Fibroblast of lung (primary cell): ENCODE results near the gene MYH10. TPM values are rescaled to one million over a fixed set of nuclear protein-coding genes. Genes with fewer than 3 reads are reported as not detected.

ENCODE experiments used
- DNase-seq, 2 donors: peaks; one replicate each; pipeline versions ENCODE4 v3.0.0 to v3.0.0-alpha.2; 2010; ENCODE audit warnings: low read depth in 2 of 2
- H2AFZ ChIP-seq: 2 replicates; pipeline ENCODE4 v1.5.1; 2012; ENCODE audit warnings: low read length, control low read depth, inconsistent platforms
- H3K27ac ChIP-seq: 2 replicates; pipeline ENCODE4 v1.5.1; 2011; ENCODE audit warnings: low read length, control low read depth; ENCODE audit not compliant: insufficient read depth
- H3K27me3 ChIP-seq: 2 replicates; pipeline ENCODE4 v1.5.1; 2011; ENCODE audit warnings: mild to moderate bottlenecking, low read length; ENCODE audit not compliant: control insufficient read depth, insufficient read depth
- H3K36me3 ChIP-seq: 2 replicates; pipeline ENCODE4 v1.5.1; 2011; ENCODE audit warnings: low read length; ENCODE audit not compliant: control insufficient read depth, insufficient read depth
- H3K4me1 ChIP-seq: 2 replicates; pipeline ENCODE4 v1.5.1; 2011; ENCODE audit warnings: low read length; ENCODE audit not compliant: control insufficient read depth, insufficient read depth; ENCODE audit errors: extremely low read depth
- H3K4me2 ChIP-seq: 2 replicates; pipeline ENCODE4 v1.5.1; 2011; ENCODE audit warnings: low read length, control low read depth; ENCODE audit not compliant: insufficient read depth; ENCODE audit errors: extremely low read depth
- H3K4me3 ChIP-seq, 4 experiments: fragments of 200-600 bp in 1 of 4; sonication (generic) in 1 of 4; replicated peaks in 1 of 4; 2 replicates each; pipeline ENCODE4 v1.5.1; 2011 to 2016; ENCODE audit warnings: low read length in 4 of 4, low read depth in 3 of 4, mild to moderate bottlenecking in 3 of 4, control low read depth in 2 of 4, inconsistent platforms in 1 of 4, mixed read lengths in 1 of 4; ENCODE audit not compliant: insufficient read depth in 1 of 4; ENCODE audit errors: control extremely low read depth in 1 of 4
- H3K79me2 ChIP-seq: 2 replicates; pipeline ENCODE4 v1.5.1; 2012; ENCODE audit warnings: mild to moderate bottlenecking, low read length, inconsistent platforms; ENCODE audit not compliant: control insufficient read depth, insufficient read depth
- H3K9ac ChIP-seq: 2 replicates; pipeline ENCODE4 v1.5.1; 2011; ENCODE audit warnings: mild to moderate bottlenecking, low read length, control low read depth; ENCODE audit not compliant: insufficient read depth
- H3K9me3 ChIP-seq: 2 replicates; pipeline ENCODE4 v1.5.1; 2012; ENCODE audit warnings: low read depth, low read length; ENCODE audit not compliant: control insufficient read depth, insufficient read depth
- H4K20me1 ChIP-seq: 2 replicates; pipeline ENCODE4 v1.5.1; 2011; ENCODE audit warnings: low read length; ENCODE audit not compliant: control insufficient read depth, insufficient read depth; ENCODE audit errors: extremely low read depth
- EZH2 ChIP-seq: IDR thresholded peaks from 2 replicates; pipeline ENCODE4 v1.5.1; 2012; ENCODE audit warnings: low read length, control low read depth, mild to moderate bottlenecking; ENCODE audit errors: missing control alignments
- polyA plus RNA-seq, 2 donors: library from polyadenylated mRNA; depleted of rRNA in 1 of 2; stranded (reverse) in 1 of 2; unstranded in 1 of 2; fragments of >200 nt; gene quantifications; 2 replicates each; pipeline ENCODE4 v1.2.1, GENCODE V29; 2011 to 2012; ENCODE audit warnings: missing spikeins in 1 of 2
- total RNA-seq: library from RNA; depleted of rRNA; stranded (reverse); fragments of >200 nt; gene quantifications from 2 replicates; pipeline ENCODE4 v1.2.1, GENCODE V29; 2014
- TF ChIP-seq, protein P1 (sequence below), 2 donors: IDR thresholded peaks in 1 of 2; conservative IDR thresholded peaks in 1 of 2; 1 replicate in 1 of 2; 2 replicates in 1 of 2; pipeline ENCODE4 v1.5.1; 2011 to 2012; ENCODE audit warnings: low read length in 2 of 2, control low read depth in 1 of 2, inconsistent platforms in 1 of 2, low read depth in 1 of 2, mild to moderate bottlenecking in 1 of 2

MYH10 gene
- total and polyA plus RNA-seq, 2 donors (not counting 1 experiment from before 2014, with no cell fraction given) = 54.6 to 104 TPM

GRCh38 chr17:8577868-8578267, 52.7 kb downstream of the MYH10 start:
- Histone ChIP-seq H3K9me3 (no peaks in the 10 kb centered on the region), H3K27me3 (no peaks in the 10 kb centered on the region), H3K4me1 (no peaks in the 10 kb centered on the region), H3K9ac (no peak overlapping the region), H4K20me1 (no peaks in the 10 kb centered on the region), H3K27ac (no peak overlapping the region), H3K4me3 (no peak overlapping the region), H3K4me2 (no peak overlapping the region), H3K79me2 (no peaks in the 10 kb centered on the region), H2AFZ (no peak overlapping the region), H3K36me3 (no peaks in the 10 kb centered on the region)
- TF ChIP-seq EZH2 = no peak
- TF ChIP-seq, protein P1, sequence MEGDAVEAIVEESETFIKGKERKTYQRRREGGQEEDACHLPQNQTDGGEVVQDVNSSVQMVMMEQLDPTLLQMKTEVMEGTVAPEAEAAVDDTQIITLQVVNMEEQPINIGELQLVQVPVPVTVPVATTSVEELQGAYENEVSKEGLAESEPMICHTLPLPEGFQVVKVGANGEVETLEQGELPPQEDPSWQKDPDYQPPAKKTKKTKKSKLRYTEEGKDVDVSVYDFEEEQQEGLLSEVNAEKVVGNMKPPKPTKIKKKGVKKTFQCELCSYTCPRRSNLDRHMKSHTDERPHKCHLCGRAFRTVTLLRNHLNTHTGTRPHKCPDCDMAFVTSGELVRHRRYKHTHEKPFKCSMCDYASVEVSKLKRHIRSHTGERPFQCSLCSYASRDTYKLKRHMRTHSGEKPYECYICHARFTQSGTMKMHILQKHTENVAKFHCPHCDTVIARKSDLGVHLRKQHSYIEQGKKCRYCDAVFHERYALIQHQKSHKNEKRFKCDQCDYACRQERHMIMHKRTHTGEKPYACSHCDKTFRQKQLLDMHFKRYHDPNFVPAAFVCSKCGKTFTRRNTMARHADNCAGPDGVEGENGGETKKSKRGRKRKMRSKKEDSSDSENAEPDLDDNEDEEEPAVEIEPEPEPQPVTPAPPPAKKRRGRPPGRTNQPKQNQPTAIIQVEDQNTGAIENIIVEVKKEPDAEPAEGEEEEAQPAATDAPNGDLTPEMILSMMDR (conservative IDR thresholded peaks at IDR 0.05 in 1 of 2, IDR thresholded peaks at IDR 0.05 in 1 of 2; ENCODE audit: low read depth in 1 of 2, low read length in 2 of 2) = no peak
- no peak for DNase-seq

DNA sequence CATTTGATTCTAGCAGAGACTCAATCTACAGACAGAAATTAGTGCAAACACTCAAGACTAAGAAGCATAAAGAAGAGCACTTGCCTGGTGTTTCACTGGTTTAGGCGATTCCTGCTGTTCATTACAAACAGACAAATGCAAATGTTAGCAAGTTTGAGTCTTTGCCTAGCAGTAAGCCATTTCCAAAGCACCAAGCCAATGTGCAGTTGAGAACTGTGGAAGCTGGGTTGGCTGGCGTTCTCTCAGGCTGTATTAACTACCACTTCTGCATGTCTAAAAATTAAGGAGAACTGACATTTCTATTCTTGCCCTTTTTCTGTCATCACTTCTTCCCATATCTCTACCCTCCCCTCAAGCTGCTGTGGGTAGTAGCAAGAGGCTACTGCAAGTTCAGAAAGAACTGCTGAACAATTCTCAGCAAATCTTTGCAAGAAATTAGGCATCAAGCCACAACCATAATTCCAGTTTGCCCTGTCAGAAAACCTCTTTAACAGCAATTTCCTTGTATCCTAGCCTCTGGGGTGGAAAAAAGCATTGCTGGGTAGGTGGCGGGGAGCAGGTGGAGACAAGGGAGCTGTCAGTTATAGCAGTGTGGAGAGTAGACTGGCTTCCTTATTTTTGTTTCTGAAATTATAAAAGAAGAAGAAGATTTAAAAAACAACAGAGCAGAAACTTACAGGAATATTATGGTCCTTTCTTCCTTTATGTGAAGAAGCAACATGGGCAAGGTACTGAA, 53.8 kb downstream of the MYH10 start:
- H3K4me1 ChIP-seq = no peaks in the 10 kb centered on the region
- H2AFZ ChIP-seq = no peak overlapping the region
- no peaks in the 10 kb centered on the region for H3K9me3 ChIP-seq
- no peak overlapping the region for H3K4me3 ChIP-seq
- no peak overlapping the region for H3K27ac ChIP-seq
- no peaks in the 10 kb centered on the region for H3K79me2 ChIP-seq
- TF ChIP-seq, protein P1 (conservative IDR thresholded peaks at IDR 0.05 in 1 of 2, IDR thresholded peaks at IDR 0.05 in 1 of 2; ENCODE audit: low read depth in 1 of 2, low read length in 2 of 2) = no peak
- no peak for TF ChIP-seq EZH2
- no peak overlapping the region for H3K9ac ChIP-seq
- no peak for DNase-seq
- H3K4me2 ChIP-seq = no peak overlapping the region
- H4K20me1 ChIP-seq = no peaks in the 10 kb centered on the region
- no peaks in the 10 kb centered on the region for H3K27me3 ChIP-seq
- no peaks in the 10 kb centered on the region for H3K36me3 ChIP-seq

- Histone ChIP-seq H3K36me3 (no peaks in the 10 kb centered on the region), H4K20me1 (no peaks in the 10 kb centered on the region), H3K27ac (no peak overlapping the region), H3K4me3 (no peak overlapping the region), H3K9me3 (no peaks in the 10 kb centered on the region), H3K9ac (no peak overlapping the region), H3K79me2 (no peaks in the 10 kb centered on the region), H3K27me3 (no peaks in the 10 kb centered on the region), H2AFZ (no peak overlapping the region), H3K4me1 (no peaks in the 10 kb centered on the region), H3K4me2 (no peak overlapping the region)
- DNase-seq = peak; percentile 21 to 28
- no peak for TF ChIP-seq EZH2
- TF ChIP-seq, protein P1 (conservative IDR thresholded peaks at IDR 0.05 in 1 of 2, IDR thresholded peaks at IDR 0.05 in 1 of 2; ENCODE audit: low read depth in 1 of 2, low read length in 2 of 2) = peak; percentile 30 to 31
Measured at GRCh38 chr17:8574687-8575086, 55.8 kb downstream of the MYH10 start.
